Suppressor macrophage treated with lipopolysaccharide for 4 hours (primary cell): ENCODE data around the gene TAF11L10.
"Not testable (repeated sequence)": the region's sequence is repeated elsewhere in the genome, so short reads cannot be mapped to it uniquely, and the experiment has no call there.

ENCODE experiments used
- DNase-seq: peaks from one replicate; pipeline ENCODE4 v3.0.0-alpha.2; 2020

The TAF11L10 gene

DNA sequence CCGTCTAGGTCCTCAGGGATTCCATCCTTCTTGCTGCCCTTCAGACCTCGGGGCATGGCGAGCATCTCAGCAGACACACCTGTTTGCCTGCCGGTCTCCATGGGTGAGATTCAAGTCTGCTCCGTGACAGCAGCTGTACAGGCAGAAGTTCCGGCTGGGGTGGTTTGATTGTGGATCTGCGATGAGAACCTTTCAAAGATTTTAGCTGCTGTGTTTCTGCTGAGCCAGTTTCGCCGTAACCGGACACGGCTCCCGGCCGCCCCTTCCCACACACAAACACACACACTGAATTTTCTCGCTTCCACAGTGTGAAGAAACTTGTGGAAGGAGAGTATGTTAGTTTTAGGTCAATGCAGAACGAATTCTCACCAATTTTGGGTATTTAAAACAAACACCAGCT, at the start of gene TAF11L10:
TAF11L10 (minus strand) TSS at position 101 of the 400 bp plus-strand sequence.
- DNase-seq: not testable (repeated sequence)

DNA sequence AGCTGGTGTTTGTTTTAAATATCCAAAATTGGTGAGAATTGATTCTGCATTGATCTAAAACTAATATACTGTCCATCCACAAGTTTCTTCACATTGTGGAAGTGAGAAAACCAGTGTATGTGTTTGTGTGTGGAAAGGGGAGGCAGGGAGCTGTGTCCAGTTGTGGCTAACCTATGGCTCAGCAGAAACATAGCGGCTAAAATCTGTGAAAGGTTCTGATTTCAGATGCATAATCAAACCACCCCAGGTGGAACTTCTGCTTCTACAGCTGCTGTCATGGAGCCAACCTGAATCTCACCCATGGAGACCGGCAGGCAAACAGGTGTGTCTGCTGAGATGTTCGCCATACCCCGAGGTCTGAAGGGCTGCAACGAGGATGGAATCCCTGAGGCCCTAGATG, 36.5 kb upstream of the TAF11L10 start, which contains the start of gene TAF11L14:
TAF11L14 (plus strand) TSS at position 301 of the 400 bp plus-strand sequence.
- no peak for DNase-seq

DNA sequence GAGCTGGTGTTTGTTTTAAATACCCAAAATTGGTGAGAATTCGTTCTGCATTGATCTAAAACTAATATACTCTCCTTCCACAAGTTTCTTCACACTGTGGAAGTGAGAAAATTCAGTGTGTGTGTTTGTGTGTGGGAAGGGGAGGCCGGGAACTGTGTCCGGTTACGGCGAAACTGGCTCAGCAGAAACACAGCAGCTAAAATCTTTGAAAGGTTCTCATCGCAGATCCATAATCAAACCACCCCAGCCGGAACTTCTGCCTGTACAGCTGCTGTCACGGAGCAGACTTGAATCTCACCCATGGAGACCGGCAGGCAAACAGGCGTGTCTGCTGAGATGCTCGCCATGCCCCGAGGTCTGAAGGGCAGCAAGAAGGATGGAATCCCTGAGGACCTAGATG, 34.2 kb upstream of the TAF11L10 start, which contains the start of gene TAF11L13:
TAF11L13 (plus strand) TSS at position 301 of the 400 bp plus-strand sequence.
- DNase-seq: not testable (repeated sequence)

DNA sequence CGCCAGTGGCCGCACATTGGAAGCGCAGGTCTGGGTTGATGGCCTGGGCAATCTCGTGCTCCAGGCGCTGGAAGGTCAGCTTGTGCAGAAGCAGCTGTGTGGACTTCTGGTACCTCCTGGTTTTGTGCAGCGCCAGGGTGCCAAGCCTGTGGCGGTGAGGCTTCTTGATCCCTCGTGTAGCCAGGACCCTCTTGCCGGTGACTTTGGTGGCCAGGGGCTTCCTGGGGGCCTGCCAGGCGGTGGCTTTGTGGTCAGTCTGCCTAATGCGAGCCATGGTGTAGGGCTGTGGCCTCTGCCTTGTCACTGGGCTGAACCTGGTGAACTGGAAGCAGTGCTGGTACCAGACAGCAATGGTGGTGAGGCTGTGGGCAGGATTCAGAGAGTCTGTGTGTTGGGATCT, 28.1 kb upstream of the TAF11L10 start:
- DNase-seq: no peak

DNA sequence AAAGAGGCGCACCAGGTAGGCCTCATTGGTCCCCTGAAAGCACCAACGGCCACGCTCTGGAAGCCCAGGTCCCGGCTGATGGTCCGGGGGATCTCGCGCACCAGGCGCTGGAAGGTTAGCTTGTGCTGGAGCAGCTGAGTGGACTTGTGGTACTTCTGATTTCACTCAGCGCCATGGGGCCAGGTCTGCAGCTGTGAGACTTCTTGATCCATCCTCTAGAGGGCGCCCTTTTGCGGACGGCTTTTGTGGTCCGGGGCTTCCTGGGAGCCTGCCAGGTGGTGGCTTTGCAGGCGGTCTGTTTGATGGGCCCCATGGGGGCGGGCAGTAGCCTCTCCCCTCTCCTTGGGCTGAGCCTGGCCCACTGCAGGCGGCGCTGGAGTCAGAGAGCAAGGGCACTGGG, 23.0 kb upstream of the TAF11L10 start:
- no peak for DNase-seq

DNA sequence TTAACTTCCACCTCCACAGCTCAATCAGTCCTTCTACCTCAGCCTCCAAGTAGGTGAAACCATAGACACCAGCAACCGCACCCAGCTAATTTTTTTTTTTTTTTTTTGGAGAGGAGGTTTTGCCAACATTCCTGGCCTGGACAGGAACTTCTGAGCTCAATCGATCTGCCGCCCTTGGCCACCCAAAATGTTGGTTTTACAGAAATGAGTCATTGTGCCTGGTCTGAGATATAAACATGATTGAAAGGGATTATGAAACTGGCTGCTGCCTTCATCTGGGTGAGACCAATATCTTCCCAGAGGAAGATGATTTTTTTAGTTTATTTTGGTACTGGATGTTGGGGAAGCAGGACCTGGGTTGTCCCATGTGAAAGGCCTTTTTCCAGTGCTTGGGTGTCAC, 21.7 kb upstream of the TAF11L10 start:
- no peak for DNase-seq

DNA sequence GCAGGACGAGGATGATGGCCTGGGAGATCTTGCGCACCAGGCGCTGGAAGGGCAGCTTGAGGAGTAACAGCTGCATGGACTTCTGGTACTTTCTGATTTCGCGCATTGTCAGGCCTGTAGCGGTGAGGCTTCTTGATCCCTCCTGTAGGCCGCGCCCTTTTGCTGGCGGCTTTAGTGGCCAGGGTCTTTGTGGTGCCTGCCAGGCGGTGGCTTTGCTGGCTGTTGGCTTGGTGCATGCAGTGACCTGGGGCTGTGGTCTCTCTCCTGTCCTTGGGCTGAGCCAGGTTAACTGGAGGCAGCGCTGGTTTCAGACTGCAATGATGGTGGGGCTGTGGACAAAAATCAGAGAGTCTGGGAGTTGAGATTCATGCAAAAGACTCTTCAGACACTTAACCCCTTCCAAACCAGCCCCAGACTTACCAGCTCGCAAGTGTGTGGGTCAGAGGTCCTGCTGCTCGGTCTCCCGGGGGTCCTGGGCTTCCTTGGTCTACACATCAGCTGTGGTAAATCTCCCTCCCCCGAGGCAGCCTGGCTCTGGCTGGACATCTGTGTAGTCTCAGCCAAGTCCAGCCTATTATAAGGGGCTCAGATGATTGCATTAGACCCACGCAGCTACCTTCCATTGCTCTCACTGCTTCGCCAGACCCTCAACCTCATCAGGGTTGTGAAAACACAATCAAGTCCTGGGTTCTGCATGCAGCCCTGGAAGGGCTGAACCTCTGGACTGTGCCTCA, 17.4 kb upstream of the TAF11L10 start:
- no peak for DNase-seq

DNA sequence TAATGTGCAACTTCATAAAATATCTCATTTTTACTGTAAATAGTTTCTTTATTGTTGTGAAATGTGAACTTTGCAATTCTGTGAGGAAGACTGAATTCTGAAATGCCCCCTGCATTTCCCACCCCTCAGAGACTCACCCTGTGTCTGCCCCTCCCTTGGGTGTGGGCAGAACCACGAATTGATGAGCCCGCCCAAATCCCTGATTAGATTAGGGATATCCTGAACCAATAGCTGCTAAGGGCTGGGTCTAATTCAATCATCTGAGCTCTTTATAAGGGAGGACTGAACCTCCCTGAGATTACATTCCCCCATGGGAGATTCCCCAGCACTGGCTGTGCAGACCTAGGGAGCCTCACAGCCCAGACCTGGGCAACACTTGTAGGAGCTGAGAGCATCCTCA, 12.5 kb upstream of the TAF11L10 start, which contains the start of gene TAF11L12:
TAF11L12 (plus strand) TSS at position 301 of the 400 bp plus-strand sequence.
- not testable (repeated sequence) for DNase-seq

DNA sequence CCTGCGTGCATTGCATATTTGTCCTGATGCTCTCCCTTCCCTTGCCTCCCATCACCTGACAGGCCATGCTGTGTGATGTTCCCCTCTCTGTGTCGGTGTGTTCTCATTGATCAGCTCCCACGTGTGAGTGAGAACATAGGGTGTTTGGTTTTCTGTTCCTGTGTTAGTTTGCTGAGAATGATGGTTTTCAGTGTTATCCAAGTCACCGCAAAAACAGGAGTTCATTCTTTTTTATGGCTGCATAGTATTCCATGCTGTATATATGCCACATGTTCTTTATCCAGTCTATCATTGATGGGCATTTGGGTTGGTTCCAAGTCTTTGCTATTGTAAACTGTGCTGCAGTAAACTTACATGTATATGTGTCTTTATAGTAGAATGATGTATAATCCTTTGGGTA, 9.8 kb upstream of the TAF11L10 start:
- not testable (repeated sequence) for DNase-seq

DNA sequence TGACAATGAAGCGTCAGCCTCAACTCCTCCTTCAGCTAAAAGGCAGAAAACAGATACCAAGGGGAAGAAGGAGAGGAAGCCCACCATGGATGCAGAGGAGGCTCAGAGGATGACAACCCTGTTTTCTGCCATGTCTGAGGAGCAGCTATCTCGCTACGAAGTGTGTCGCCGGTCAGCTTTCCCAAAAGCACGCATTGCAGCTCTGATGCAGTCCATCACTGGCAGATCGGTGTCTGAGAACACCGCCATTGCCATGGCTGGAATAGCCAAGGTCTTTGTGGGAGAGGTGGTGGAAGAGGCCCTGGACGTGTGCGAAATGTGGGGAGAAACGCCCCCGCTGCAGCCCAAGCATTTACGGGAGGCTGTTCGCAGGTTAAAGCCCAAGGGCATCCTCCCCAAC, 7.3 kb upstream of the TAF11L10 start:
- DNase-seq: no peak

DNA sequence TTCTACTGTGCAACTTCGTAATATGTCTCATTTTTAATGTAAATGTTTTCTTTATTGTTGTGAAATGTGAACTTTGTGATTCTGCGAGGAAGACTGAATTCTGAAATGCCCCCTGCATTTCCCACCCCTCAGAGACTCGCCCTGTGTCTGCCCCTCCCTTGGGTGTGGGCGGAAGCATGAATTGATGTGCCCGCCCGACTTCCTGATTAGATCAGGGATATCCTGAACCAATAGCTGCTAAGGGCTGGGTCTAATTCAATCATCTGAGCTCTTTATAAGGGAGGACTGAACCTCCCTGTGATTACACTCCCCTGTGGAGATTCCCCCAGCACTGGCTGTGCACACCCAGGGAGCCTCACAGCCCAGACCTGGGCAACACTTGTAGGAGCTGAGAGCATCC, 6.3 kb upstream of the TAF11L10 start, which contains the start of gene TAF11L11:
TAF11L11 (plus strand) TSS at position 304 of the 400 bp plus-strand sequence.
- not testable (repeated sequence) for DNase-seq

DNA sequence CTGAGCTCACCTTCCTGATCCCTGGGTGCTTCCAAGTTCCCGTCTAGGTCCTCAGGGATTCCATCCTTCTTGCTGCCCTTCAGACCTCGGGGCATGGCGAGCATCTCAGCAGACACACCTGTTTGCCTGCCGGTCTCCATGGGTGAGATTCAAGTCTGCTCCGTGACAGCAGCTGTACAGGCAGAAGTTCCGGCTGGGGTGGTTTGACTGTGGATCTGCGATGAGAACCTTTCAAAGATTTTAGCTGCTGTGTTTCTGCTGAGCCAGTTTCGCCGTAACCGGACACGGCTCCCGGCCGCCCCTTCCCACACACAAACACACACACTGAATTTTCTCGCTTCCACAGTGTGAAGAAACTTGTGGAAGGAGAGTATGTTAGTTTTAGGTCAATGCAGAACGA, 3.4 kb downstream of the TAF11L10 start, which contains the start of gene TAF11L9:
TAF11L9 (minus strand) TSS at position 140 of the 400 bp plus-strand sequence.
- not testable (repeated sequence) for DNase-seq

DNA sequence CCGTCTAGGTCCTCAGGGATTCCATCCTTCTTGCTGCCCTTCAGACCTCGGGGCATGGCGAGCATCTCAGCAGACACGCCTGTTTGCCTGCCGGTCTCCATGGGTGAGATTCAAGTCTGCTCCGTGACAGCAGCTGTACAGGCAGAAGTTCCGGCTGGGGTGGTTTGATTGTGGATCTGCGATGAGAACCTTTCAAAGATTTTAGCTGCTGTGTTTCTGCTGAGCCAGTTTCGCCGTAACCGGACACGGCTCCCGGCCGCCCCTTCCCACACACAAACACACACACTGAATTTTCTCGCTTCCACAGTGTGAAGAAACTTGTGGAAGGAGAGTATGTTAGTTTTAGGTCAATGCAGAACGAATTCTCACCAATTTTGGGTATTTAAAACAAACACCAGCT, 6.8 kb downstream of the TAF11L10 start, which contains the start of gene TAF11L8:
TAF11L8 (minus strand) TSS at position 101 of the 400 bp plus-strand sequence.
- DNase-seq: not testable (repeated sequence)

DNA sequence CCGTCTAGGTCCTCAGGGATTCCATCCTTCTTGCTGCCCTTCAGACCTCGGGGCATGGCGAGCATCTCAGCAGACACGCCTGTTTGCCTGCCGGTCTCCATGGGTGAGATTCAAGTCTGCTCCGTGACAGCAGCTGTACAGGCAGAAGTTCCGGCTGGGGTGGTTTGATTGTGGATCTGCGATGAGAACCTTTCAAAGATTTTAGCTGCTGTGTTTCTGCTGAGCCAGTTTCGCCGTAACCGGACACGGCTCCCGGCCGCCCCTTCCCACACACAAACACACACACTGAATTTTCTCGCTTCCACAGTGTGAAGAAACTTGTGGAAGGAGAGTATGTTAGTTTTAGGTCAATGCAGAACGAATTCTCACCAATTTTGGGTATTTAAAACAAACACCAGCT, 12.0 kb downstream of the TAF11L10 start, which contains the start of gene TAF11L7:
TAF11L7 (minus strand) TSS at position 101 of the 400 bp plus-strand sequence.
- DNase-seq: not testable (repeated sequence)
